GM21447 (cell line): Measurements from ENCODE around the gene HPCAL4.

Source experiments
- ATAC-seq: cut with Tn5 transposase; IDR thresholded peaks from one replicate; pipeline ENCODE4 v1.9.1; 2021; ENCODE audit not compliant: unreplicated experiment

HPCAL4 gene

GRCh38 chr1:39704757-39705156, 13.5 kb upstream of the HPCAL4 start:
- no peak for ATAC-seq

DNA sequence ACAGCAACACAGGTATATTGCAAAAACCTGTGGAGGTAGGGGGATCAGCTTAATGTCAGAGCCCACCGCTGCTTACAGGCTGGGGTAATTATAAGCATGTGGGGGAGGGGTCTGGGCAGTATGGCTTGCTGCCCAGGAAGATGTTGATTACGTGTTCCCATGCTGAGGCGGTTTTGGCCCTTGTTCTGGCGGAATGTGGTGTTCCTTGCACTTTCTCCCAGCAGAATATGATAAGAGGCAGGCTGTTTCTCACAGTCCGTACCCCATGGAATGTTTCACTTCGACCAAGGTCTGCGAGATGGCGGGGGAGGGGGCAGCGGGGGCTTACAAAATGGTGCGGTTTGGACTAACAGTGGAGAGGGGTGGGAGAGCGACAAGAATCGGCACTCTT, 9.8 kb upstream of the HPCAL4 start:
- no peak for ATAC-seq

- no peak for ATAC-seq
Observed at GRCh38 chr1:39700348-39700747, 9.1 kb upstream of the HPCAL4 start.

- ATAC-seq = no peak
Observed at GRCh38 chr1:39699419-39699818, 8.2 kb upstream of the HPCAL4 start.

DNA sequence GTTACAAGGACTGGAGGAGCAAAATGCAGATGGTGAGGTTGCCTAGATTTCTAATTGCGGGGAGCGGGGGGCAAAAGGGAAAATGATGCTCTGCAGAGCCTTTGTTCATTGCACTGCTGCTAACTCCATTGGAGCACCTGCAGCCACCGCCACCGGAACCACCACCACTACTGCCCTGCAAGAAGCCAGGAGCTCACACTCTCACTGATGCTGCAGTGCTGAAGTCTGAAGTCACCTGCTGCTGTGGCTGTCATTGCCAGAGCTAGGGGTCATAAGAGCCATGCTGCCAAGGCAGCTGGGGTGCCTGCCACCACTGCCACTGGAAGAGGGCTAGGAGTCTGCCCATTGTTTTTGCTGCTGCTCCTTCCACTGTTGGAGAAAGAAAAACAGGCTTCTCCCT, 7.3 kb upstream of the HPCAL4 start:
- ATAC-seq = no peak

GRCh38 chr1:39696448-39696847, 5.2 kb upstream of the HPCAL4 start:
- no peak for ATAC-seq

- no peak for ATAC-seq
Observed at GRCh38 chr1:39695016-39695415, 3.8 kb upstream of the HPCAL4 start.

- ATAC-seq = no peak
Observed at GRCh38 chr1:39694026-39694425, 2.8 kb upstream of the HPCAL4 start.

- no peak for ATAC-seq
Observed at GRCh38 chr1:39692152-39693074, 1.2 kb upstream of the HPCAL4 start.

DNA sequence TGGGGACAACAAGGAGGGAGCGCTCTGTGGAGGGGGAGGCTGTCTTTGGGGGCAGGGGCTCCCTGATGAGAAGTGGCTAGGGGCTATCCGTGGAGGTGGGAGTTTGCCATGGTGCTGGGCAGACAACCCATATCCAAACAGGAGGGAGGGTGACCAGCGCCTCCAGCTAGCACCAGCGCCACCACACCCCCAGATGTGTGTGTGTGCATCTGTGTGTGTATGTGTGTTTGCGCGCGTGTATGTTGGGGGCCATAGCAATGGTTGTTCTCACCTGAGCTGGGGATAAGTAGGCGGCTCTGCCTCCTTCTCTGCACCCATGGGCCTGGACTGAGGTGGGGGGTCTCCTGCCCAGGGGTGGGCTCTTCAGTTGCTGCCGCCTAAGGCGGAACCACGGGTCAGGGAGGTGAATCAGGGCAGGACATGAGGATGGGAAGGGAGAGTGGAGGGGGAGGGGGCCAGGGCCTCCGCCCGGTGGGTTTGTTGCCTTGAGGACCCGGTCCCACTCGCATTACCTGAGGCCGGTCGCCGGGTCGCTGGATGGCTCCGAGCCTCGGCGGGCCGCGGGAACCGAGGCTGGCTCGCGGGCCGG, 345 bp downstream of the HPCAL4 start:
- no peak for ATAC-seq

DNA sequence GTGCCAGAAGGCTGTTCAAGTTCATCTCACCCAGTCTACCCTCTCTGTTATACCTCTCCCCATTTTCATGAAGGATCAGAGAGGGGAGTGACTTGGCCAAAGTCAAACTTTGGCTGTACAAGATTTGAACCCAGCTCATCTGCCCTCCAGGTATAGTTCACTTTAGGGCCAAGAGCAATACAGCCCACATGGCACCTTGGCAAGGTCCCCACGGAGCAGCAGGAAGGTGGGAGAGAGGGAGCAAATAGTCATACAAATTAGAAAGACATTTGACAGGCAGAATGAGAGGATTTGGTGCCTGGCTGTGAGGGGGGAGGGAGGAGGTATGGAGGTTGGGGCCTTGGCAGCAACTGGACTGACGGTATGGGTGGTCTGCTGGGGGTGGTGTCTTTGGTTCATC, 1.0 kb downstream of the HPCAL4 start:
- ATAC-seq = no peak

GRCh38 chr1:39689635-39690034, 1.6 kb downstream of the HPCAL4 start:
- ATAC-seq = no peak

DNA sequence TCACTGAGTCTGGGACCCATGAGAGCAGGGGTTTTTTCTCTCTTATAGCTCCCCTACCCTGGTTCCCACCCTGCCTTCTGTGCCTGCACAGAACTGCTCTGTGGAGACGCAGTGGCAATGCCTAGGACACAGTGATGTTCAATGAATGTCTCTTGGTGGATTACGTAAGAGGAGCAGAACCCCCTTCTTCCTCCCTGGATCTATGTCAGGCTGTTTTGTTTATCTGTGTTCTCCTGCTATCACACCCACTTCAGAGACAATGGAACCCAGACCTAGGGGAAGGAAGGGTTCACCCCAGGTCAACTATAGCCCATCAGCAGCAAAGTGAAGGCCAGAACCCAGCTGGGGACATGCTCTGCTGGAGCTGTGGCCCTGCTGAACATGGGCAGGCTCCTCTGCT, 2.0 kb downstream of the HPCAL4 start:
- ATAC-seq = no peak

- ATAC-seq = no peak
Observed at GRCh38 chr1:39688706-39689105, 2.5 kb downstream of the HPCAL4 start.

DNA sequence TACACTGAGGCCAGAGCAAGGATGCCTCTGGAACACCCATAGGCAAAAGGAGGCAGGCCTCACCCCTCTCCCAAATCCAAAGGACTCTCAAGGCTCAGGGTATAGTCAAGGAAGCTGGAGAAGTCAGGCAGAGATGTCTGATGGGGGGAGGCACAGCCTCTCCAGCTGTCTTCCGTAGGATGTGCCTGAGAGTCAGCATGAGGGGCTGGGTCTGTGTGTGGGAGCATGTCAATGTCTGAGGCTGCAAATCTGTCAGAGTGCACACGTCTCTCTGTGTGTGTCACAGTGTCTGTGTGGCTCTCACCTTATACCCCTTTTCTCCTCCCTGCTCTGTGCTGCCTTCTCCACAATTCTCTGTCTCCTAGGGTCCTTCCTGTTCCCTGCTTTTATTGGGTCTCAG, 4.0 kb downstream of the HPCAL4 start:
- ATAC-seq = no peak

GRCh38 chr1:39685071-39685470, 6.2 kb downstream of the HPCAL4 start:
- ATAC-seq = no peak

GRCh38 chr1:39684313-39684664, 6.9 kb downstream of the HPCAL4 start:
- no peak for ATAC-seq

DNA sequence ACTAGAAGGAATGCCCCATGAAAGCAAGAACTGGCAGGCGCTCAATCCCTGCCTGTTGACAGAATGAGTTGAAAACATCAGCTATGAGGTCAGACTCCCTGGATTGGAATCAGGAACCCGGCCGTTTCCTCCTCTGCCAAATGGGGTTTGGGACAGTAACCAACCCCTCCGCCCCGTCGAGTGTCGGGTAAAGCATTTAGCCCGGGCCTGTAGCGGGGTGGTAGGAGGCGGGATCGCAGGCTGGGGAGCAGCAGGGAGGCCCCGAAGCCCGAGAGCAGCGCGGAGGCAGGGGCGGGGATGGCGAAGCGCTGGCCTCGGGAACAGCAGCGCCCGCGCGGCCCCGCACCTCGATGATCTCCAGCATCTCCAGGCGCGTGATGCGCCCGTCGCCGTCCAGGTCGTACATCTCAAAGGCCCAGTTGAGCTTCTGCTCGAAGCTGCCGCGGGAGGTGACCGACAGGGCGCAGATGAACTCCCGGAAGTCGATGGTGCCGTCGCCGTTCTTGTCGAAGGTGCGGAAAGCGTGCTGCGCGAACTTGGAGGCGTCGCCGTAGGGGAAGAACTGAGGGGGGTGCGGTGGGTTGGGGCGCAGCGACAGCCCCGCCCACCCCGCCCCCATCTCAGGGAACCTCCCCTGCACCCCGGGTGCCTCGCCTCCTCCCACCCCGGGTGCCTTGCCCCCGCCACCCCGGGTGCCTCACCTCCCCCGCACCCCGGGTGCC, 7.5 kb downstream of the HPCAL4 start:
- no peak for ATAC-seq

- ATAC-seq = no peak
Observed at GRCh38 chr1:39681999-39682398, 9.2 kb downstream of the HPCAL4 start.

DNA sequence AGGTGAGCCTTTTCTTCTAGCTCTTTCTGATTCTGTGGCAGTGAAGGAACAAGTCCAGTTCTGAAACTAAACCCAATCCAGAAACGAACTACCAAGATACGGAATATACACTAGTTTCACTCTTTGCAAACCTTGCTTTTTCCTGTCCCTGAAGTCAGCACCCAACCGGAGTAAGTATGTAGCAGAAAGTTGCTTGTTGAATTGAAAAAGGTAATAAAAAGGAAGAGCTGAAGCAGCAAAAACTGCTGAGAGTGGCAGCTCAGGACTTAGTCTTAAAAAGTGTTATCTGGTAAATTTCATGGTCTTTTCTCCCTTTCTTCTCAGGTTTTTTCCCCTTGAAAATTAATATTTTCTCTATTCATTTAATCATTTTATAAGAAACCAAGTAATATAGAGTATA, 9.9 kb downstream of the HPCAL4 start:
- ATAC-seq = no peak

DNA sequence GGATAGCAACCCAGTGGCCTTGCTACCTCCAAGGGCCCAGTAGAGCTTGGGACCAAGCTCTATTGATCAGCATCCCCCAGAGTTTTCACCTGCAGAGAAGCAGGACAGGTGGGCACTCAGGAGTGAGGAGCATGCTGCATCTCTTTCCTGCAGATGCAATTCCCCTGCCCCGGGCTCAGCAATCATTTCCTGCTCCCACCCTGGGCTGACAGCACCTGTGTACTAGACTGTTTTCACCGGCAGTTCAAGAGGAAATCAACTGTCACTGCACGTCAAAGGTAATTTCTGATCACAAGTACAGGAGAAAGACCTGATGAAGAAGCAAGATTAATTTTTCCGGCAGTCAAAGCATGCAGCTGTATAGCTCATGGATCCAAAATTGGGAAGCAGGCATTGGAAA, 10.5 kb downstream of the HPCAL4 start:
- ATAC-seq = no peak

GRCh38 chr1:39679821-39680220, 11.4 kb downstream of the HPCAL4 start:
- ATAC-seq = no peak
